ENCODE results near the gene STK35. TPM values are rescaled to one million over a fixed set of nuclear protein-coding genes. Genes with fewer than 3 reads are reported as not detected.
"Not testable (repeated sequence)": the region's sequence is repeated elsewhere in the genome, so short reads cannot be mapped to it uniquely, and the experiment has no call there.

The STK35 gene
- total RNA-seq, 4 donors from 2014 or later, result 24.3 to 39.6 (median 36.3) TPM

DNA sequence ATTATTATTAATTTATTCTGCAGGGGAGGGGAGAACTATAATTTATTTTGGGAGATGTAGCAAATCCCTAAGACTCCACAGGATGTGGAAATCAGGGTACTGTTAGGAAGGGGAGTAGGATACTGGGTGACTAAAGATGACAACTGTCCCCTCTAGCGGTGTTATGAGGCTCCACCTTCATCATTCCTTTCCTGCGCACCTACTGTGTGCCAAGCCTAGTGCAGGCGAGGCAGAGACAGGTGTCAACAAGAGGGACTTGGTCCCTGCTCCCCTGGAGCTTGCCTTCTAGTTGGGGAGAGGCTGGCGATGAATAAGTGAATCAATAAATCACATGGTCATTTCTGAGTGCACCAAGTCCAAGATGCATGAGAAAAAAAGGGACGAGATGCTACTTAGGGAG, 65.5 kb downstream of the STK35 start:
- no peaks in the 10 kb centered on the region for H3K36me3 ChIP-seq
- no peaks in the 10 kb centered on the region for H3K4me1 ChIP-seq
- no peak for DNase-seq
- no peaks in the 10 kb centered on the region for H3K9me3 ChIP-seq
- no peaks in the 10 kb centered on the region for H3K27me3 ChIP-seq
- H3K4me3 ChIP-seq, result no peak overlapping the region
- TF ChIP-seq POLR2A (IDR thresholded peaks at IDR 0.05), result no peak
- TF ChIP-seq, protein P1, sequence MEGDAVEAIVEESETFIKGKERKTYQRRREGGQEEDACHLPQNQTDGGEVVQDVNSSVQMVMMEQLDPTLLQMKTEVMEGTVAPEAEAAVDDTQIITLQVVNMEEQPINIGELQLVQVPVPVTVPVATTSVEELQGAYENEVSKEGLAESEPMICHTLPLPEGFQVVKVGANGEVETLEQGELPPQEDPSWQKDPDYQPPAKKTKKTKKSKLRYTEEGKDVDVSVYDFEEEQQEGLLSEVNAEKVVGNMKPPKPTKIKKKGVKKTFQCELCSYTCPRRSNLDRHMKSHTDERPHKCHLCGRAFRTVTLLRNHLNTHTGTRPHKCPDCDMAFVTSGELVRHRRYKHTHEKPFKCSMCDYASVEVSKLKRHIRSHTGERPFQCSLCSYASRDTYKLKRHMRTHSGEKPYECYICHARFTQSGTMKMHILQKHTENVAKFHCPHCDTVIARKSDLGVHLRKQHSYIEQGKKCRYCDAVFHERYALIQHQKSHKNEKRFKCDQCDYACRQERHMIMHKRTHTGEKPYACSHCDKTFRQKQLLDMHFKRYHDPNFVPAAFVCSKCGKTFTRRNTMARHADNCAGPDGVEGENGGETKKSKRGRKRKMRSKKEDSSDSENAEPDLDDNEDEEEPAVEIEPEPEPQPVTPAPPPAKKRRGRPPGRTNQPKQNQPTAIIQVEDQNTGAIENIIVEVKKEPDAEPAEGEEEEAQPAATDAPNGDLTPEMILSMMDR (IDR thresholded peaks at IDR 0.05), result no peak
- no peak overlapping the region for H3K27ac ChIP-seq

DNA sequence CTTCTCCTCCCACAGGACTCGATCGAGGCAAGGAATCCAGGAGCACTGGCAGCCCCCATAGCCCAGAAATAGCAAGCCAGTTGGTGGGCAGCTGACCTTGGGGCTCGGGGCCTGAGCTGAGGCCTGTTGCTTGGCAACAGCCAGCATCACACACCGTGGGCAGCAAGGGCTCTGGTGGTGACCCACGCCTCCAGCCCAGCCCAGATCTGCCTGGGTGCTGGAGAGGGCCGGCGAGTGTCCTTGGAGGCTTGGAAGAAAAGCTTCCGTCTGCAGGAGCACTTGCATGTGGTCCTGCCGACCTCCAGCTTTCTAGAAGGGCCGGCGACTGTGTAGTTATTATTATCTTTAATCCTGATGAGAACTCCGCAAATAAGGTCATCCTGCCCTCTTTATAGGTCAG, 67.3 kb downstream of the STK35 start:
- no peak for TF ChIP-seq POLR2A (IDR thresholded peaks at IDR 0.05)
- TF ChIP-seq, protein P1 (IDR thresholded peaks at IDR 0.05), result no peak
- Histone ChIP-seq H3K27ac (no peak overlapping the region), H3K4me3 (no peak overlapping the region), H3K27me3 (no peaks in the 10 kb centered on the region), H3K9me3 (no peaks in the 10 kb centered on the region), H3K36me3 (no peaks in the 10 kb centered on the region), H3K4me1 (no peaks in the 10 kb centered on the region)
- no peak for DNase-seq

DNA sequence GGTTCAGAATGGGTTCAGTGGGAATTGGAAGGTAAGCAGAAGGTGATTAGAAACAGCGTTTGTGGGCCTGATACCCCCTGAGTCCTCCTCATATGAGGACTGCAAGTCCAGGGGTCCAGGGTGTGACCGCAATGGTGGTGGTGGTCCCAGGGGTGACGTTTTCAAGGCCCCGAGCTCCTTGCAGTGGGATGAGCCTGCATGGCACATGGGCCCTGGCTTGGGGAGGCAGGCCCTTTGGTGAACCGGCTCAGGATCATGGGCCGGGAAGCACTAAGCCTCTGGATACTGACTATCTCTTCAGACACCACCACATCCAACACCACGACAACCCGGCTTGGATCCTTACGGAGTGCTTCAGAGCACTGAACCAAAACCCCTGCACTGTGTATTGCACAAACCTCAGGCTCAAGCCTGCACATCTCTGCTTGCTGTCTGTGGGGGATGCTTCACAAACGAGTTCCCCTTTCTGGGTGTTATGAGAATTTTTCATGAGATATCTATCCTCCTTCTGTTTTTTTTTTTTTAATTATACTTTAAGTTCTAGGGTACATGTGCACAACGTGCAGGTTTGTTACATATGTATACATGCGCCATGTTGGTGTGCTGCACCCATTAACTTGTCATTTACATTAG, 67.9 kb downstream of the STK35 start:
- Histone ChIP-seq H3K4me1 (no peaks in the 10 kb centered on the region), H3K9me3 (no peaks in the 10 kb centered on the region), H3K27me3 (no peaks in the 10 kb centered on the region), H3K27ac (no peak overlapping the region), H3K36me3 (no peaks in the 10 kb centered on the region), H3K4me3 (no peak overlapping the region)
- no peak for DNase-seq
- TF ChIP-seq, protein P1 (IDR thresholded peaks at IDR 0.05), result no peak
- no peak for TF ChIP-seq POLR2A (IDR thresholded peaks at IDR 0.05)

DNA sequence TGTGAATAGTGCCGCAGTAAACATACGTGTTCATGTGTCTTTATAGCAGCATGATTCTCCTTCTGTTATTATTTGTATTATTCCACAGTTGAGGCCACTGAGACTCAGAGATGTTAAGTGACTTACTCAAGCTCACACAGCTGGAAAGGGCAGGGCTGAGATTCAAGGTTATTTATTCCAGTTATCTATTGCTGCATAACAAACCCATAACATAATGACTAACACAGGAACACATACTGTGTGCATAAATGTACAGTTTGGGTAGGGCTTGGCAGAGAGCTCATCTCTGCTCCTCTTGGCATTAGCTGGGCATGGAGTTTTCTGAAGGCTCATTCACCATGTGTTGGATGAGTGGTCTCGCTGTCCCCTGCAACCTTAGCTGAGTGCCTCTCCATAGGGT, 68.8 kb downstream of the STK35 start:
- TF ChIP-seq POLR2A (IDR thresholded peaks at IDR 0.05), result no peak
- TF ChIP-seq, protein P1 (IDR thresholded peaks at IDR 0.05), result no peak
- H3K27me3 ChIP-seq, result no peaks in the 10 kb centered on the region
- H3K4me3 ChIP-seq, result no peak overlapping the region
- H3K27ac ChIP-seq, result no peak overlapping the region
- no peaks in the 10 kb centered on the region for H3K4me1 ChIP-seq
- DNase-seq, result no peak
- no peaks in the 10 kb centered on the region for H3K36me3 ChIP-seq
- no peaks in the 10 kb centered on the region for H3K9me3 ChIP-seq

DNA sequence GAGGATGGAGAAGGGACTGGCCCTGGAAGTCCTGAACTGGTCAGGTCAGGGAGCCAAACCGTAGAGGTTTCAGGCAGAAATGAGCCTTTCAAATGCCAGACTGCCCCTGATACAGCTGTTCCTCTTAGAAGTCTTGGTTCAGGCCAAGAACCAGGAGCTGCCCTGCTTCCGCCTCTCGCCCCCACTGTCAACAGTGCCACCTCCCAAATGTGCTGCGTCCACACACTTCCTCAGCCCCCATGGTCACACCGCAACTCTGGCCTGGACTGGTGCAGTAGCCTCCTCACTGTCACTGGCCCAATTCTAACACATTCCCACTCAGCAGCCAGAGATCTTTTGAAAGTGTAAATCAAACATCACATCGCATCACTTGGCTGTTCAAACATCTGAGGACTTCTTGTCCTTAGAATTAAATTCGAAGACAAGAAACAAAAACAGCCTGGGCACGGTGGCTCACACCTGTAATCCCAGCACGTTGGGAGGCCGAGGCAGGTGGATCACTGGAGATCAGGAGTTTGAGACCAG, 69.7 kb downstream of the STK35 start:
- no peak for DNase-seq
- Histone ChIP-seq H3K27ac (no peak overlapping the region), H3K27me3 (no peaks in the 10 kb centered on the region), H3K36me3 (no peaks in the 10 kb centered on the region), H3K4me1 (no peaks in the 10 kb centered on the region), H3K9me3 (no peaks in the 10 kb centered on the region), H3K4me3 (no peak overlapping the region)
- TF ChIP-seq POLR2A (IDR thresholded peaks at IDR 0.05), result no peak
- TF ChIP-seq, protein P1 (IDR thresholded peaks at IDR 0.05), result no peak

DNA sequence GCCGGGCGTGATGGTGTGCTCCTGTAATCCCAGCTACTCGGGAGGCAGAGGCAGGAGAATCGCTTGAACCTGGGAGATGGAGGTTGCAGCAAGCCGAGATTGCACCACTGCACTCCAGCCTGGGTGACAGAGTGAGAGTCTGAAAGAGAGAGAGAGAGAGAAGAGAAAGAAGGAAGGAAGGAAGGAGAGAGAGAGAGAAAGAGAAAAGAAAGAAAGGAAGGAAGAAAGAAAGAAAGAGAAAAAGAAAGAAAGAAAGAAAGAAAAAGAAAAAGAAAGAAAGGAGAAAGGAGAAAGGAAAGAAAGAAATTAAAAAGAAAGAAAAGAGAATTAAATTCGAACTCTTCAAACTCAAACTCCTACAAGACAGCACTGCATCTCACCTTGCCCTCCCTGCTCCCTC, 70.2 kb downstream of the STK35 start:
- H3K4me3 ChIP-seq, H3K9me3 ChIP-seq, DNase-seq, H3K36me3 ChIP-seq, H3K27me3 ChIP-seq, H3K27ac ChIP-seq, H3K4me1 ChIP-seq: not testable (repeated sequence)

Data from Peyer's patch (tissue), 4 donors.